Stimulated activated effector memory CD8-positive, alpha-beta T cell treated with anti-CD3 and anti-CD28 coated beads, Interleukin-12 subunit alpha, Interleukin-12 subunit beta, amount 100 ng/mL, for 72 hours (primary cell): ENCODE data around the gene UBE2S.

Experiments used
- ATAC-seq: fragments of 150-1000 bp; cut with Tn5 transposase; 2 replicates; pipeline ENCODE4 v1.10.0; 2021
- DNase-seq, 2 donors: peaks; one replicate each; pipeline ENCODE4 v3.0.0; 2021 to 2022; ENCODE audit warnings: low spot score in 2 of 2
- H3K27ac Mint-ChIP-seq: one replicate; pipeline ENCODE4 v1.8.0; 2022; ENCODE audit warnings: mild to moderate bottlenecking, mixed read lengths
- H3K36me3 Mint-ChIP-seq: one replicate; pipeline ENCODE4 v1.8.0; 2022; ENCODE audit warnings: mild to moderate bottlenecking, mixed read lengths
- H3K4me1 Mint-ChIP-seq: one replicate; pipeline ENCODE4 v1.8.0; 2022; ENCODE audit warnings: mixed read lengths
- H3K4me3 Mint-ChIP-seq: one replicate; pipeline ENCODE4 v1.8.0; 2022; ENCODE audit warnings: mild to moderate bottlenecking, mixed read lengths
- H3K9me3 Mint-ChIP-seq: one replicate; pipeline ENCODE4 v1.8.0; 2022; ENCODE audit warnings: mixed read lengths

UBE2S gene

GRCh38 chr19:55400281-55401087 is 7.1 kb downstream of the UBE2S start:
- Mint-ChIP-seq H3K27ac (no peak overlapping the region), H3K9me3 (no peaks in the 10 kb centered on the region), H3K4me3 (no peak overlapping the region), H3K4me1 (peaks cover 27% of the 10 kb centered on the region), H3K36me3 (peaks cover 69% of the 10 kb centered on the region)
- ATAC-seq = no peak
- no peak for DNase-seq

DNA sequence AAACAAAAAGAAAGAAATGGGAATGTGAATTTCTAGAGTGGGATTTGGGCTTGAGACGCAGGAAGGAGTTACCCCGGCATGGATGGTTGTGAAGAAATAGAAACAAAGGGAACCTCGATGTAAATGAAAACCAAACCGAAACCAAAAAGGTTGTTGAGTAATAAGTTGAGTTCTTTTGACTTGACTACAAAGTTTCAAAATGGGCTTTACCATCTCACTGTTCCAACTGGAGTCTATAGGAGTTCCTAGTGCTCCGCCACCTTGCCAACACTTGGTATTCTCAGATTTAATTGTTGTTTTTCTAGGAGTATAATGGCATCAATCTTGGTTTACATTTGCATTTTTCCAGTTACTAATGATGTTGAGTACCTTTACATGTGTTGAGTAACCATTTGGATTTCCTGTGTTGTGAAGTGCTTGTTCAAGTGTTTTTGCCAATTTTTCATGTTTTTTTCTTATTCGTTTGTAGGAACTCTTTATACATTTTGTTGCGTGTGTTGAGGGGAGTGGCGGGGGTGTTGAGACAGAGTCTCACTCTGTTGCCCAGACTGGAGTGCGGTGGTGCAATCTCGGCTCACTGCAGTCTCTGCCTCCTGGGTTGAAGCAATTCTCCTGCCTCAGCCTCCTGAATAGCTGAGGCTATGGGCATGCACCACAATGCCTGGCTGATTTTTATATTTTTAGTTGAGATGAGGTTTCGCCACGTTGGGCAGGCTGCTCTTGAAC is 9.2 kb downstream of the UBE2S start:
- peak; percentile 75 for ATAC-seq

DNA sequence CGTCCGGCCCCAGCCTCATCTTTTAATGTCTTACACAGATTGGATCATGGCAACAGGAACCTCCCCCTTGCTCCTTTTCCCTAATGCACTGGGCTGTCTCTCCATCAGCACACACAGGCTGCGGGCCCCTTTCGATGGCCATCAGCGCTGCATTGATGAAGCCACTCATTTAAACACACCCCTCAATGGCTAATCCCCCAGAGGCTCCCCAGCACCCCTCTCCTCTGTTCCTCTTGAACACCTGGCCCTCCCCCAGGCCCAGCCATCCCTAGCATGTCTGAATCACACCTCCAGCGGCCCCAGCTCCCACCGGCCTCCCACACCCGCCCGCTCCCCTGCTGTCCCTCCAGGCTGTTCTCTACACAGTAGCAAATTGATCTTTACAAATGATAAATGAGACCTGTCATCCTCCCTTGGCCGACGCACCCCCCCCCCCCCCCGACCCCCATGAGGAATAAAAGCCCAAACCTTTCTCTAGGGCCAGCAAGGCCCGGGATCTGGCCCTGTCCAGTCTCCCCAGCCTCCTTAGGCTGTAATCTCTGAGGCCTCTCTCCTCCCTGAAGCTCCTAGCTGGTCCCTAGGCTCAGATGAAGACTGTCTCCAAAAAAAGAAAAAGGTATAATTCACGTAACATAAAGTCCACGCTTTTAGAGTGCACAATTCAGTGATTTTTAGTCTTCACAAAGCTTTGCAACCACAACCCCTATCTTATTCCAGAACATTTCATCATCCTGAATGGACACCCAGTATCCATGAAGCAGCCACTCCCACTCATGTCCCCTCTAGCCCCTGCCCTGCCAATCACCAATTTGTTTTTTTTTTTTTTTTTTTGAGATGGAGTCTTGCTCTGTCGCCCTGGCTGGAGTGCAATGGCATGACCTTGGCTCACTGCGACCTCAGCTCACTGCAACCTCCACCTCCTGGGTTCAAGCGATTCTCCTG is 14.5 kb downstream of the UBE2S start:
- Mint-ChIP-seq H3K27ac (no peak overlapping the region), H3K4me3 (no peak overlapping the region), H3K36me3 (peaks cover 54% of the 10 kb centered on the region), H3K9me3 (no peaks in the 10 kb centered on the region), H3K4me1 (peaks cover 32% of the 10 kb centered on the region)
- ATAC-seq = no peak
- no peak for DNase-seq

More for the DNA sequence above, 9.2 kb downstream of the UBE2S start:
- peak overlapping the region; percentile 39 for H3K4me3 Mint-ChIP-seq
- peaks cover 50% of the 10 kb centered on the region for H3K36me3 Mint-ChIP-seq
- no peak for DNase-seq
- peaks cover 23% of the 10 kb centered on the region for H3K4me1 Mint-ChIP-seq
- peak overlapping the region; percentile 50 for H3K27ac Mint-ChIP-seq
- no peaks in the 10 kb centered on the region for H3K9me3 Mint-ChIP-seq

DNA sequence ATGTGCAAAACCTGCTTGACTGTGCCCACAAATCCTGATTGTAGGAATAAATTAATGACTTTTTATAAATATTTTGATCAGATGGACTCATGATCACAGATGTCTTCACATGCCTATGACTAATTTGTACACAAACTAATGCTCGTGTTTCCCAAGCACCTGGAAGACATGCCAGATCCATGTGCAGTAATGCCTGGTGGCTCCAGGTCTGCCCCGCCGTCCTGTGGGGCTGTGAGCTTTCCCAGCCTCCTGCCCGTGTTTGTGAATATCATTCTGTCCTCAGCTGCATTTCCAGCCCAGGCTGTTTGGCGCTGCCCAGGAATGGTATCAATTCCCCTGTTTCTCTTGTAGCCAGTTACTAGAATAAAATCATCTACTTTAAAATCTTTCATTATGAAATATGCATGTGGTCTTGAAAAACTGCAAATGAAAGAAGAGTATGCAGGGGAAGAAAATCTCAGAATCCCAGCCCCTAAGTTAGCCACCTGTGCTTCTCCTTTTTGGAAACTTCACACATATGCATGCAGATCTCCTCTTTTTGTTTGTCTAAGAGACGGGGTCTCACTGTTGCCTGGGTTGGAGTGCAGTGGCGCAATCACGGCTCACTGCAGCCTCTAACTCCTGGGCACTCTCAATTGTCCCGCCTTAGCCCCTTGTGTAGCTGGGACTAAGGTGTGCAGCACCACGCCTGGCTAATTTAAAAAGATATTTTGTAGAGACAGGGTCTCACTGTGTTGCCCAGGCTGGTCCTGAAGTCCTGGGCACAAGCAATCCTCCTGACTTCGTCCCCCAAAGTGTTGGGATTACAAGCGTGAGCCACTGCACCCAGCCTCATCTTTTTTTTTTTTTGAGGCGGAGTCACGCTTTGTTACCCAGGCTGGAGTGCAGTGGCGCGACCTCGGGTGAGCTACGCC is 15.6 kb downstream of the UBE2S start:
- no peak overlapping the region for H3K27ac Mint-ChIP-seq
- H3K36me3 Mint-ChIP-seq = peaks cover 65% of the 10 kb centered on the region
- DNase-seq (no peak), ATAC-seq (no peak)
- H3K9me3 Mint-ChIP-seq = no peaks in the 10 kb centered on the region
- H3K4me3 Mint-ChIP-seq = no peak overlapping the region
- peaks cover 40% of the 10 kb centered on the region for H3K4me1 Mint-ChIP-seq

GRCh38 chr19:55391191-55391670 is 16.4 kb downstream of the UBE2S start:
- ATAC-seq (no peak), DNase-seq (no peak)
- Mint-ChIP-seq H3K27ac (peak overlapping the region; percentile 100), H3K36me3 (peaks cover 72% of the 10 kb centered on the region), H3K4me1 (peaks cover 47% of the 10 kb centered on the region), H3K9me3 (no peaks in the 10 kb centered on the region), H3K4me3 (no peak overlapping the region)

DNA sequence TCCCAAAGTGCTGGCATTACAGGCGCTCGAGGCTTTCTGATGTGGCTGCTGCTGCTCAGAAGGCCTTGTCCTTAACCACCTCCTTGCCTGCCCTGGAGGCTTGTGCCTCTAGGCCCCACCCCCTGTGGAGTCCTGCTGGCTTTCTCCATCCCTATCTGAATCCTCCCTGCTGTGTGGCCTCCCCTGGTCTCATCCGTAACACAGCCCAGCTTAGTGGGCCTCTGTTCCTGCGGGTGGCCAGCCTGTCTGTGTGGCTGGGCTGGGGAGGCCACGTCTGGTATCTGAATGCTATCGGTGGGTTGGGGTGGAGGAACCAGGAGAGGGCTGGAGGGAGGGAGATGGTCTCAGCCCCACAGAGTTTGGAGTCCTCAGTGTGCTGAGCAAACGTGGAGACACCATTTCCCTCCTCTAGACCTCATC is 17.1 kb downstream of the UBE2S start:
- ATAC-seq (no peak), DNase-seq (no peak)
- no peak overlapping the region for H3K4me3 Mint-ChIP-seq
- no peaks in the 10 kb centered on the region for H3K9me3 Mint-ChIP-seq
- peaks cover 80% of the 10 kb centered on the region for H3K36me3 Mint-ChIP-seq
- H3K27ac Mint-ChIP-seq = peak overlapping the region; percentile 100
- H3K4me1 Mint-ChIP-seq = peaks cover 54% of the 10 kb centered on the region

DNA sequence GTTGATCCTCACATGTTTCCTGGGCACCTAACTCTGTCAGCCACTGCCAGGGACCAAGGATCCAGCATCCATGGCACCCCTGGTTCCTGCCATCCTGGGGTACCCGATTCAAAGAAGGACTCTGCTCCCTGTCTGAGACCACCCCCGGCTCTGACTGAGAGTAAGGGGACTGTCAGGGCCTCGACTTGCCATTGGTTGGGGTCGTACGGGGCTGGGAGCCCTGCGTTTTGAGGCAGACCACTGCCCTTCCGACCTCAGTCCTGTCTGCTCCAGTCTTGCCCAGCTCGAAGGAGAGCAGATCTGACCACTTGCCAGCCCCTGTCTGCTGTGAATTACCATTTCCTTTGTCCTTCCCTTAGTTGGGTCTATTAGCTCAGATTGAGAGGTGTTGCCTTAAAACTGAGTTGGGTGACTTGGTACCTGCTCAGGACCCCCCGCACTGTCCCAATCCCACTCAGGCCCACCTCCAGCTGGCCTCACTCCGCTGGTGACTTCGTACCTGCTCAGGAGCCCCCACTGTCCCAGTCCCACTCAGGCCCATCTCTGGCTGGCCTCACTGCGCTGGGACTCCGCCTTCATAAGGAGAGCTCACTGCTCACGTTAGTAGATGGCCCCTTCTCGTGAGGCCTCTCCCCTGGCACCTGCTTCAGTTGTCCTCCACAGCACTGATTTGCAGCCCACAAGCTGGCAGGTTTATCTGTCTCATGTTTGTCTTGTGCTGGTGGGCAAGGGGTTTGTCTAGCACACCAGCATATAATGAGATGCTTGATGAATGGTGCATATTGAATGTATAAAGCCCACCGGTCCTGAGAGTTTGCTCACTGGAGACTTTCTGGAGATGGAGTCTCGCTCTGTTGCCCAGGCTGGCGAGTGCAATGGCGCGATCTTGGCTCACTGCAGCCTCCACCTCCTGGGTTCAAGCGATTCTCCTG is 17.9 kb downstream of the UBE2S start:
- peaks cover 84% of the 10 kb centered on the region for H3K36me3 Mint-ChIP-seq
- H3K9me3 Mint-ChIP-seq = no peaks in the 10 kb centered on the region
- ATAC-seq (no peak), DNase-seq (no peak)
- H3K4me3 Mint-ChIP-seq = peak overlapping the region; percentile 99
- H3K27ac Mint-ChIP-seq = peak overlapping the region; percentile 100
- peaks cover 59% of the 10 kb centered on the region for H3K4me1 Mint-ChIP-seq

GRCh38 chr19:55387736-55388497 is 19.7 kb downstream of the UBE2S start:
- no peak for DNase-seq
- Mint-ChIP-seq H3K27ac (peak overlapping the region; percentile 100), H3K4me3 (peak overlapping the region; percentile 99), H3K9me3 (no peaks in the 10 kb centered on the region), H3K36me3 (peaks cover 78% of the 10 kb centered on the region), H3K4me1 (peaks cover 68% of the 10 kb centered on the region)
- no peak for ATAC-seq

DNA sequence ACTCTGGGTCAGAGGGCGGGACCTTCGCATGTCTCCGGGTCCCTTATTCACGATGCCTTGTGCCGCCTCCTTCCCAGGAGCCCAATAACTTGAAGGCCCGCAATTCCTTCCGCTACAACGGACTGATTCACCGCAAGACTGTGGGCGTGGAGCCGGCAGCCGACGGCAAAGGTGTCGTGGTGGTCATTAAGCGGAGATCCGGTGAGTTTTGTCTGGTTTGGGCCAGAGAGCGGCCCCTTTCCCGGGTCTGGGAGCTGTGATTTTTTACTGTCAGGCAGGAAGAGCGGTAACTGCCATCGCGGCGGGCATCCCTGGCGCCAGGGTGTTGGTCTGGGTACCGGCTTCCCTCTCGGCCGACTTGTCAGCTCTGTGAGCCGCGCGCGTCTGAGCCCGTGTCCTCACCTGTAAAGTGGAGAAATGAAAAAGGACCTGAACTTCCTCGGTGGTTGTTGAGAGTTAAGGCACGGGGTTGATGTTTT is 21.1 kb downstream of the UBE2S start:
- H3K36me3 Mint-ChIP-seq = peaks cover 65% of the 10 kb centered on the region
- ATAC-seq (no peak), DNase-seq (no peak)
- peak overlapping the region; percentile 100 for H3K27ac Mint-ChIP-seq
- H3K4me1 Mint-ChIP-seq = peaks cover 82% of the 10 kb centered on the region
- H3K4me3 Mint-ChIP-seq = peak overlapping the region; percentile 99
- H3K9me3 Mint-ChIP-seq = no peaks in the 10 kb centered on the region

DNA sequence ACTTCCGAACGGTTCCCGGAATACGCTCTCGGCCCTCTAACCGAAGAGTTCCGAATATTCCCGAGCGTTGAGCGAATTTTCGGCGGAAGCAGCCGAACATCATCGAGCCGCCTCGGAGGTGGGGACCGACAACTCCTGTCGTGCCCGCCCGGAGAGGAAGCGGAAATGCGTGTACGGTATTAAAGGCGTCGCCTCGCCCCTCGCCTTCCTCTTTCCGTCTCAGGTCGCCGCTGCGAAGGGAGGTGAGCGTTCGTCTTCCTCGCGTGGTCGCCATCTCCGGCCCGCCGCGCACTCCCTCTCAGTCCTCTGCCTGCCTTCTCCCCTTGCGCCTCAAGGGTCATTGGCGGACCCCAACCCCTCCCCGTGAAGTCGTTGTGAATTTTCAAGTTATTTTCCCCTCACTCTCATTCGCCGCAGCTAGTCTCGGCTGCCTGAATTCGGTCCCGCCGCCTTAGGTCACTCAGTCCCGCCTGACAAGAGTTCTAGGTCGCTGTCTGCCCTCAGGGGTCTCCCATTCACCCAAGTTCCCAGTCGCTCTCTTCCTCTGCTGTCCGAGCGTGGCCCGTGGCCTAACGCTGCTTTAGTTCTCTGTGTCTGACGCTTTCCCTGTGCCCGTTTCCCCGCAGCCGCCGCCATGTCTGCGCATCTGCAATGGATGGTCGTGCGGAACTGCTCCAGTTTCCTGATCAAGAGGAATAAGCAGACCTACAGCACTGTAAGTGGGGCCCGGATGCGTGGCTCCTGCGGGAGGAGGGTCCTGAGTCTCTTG is 21.7 kb downstream of the UBE2S start, which contains the start of gene RPL28:
Gene RPL28 (plus strand): TSS at position 209 of the 769 bp plus-strand sequence. CDS start 426 bp downstream, at position 635.
- Mint-ChIP-seq H3K36me3 (peaks cover 59% of the 10 kb centered on the region), H3K4me3 (peak within 1 kb of the TSS; percentile 99), H3K27ac (peak within 1 kb of the TSS; percentile 100), H3K4me1 (peaks cover 84% of the 10 kb centered on the region), H3K9me3 (no peaks in the 10 kb centered on the region)
- DNase-seq (peak; percentile 98 to 100), ATAC-seq (peak; percentile 84)

- Mint-ChIP-seq H3K9me3 (no peaks in the 10 kb centered on the region), H3K4me1 (peaks cover 77% of the 10 kb centered on the region), H3K27ac (peak overlapping the region; percentile 100), H3K36me3 (peaks cover 51% of the 10 kb centered on the region), H3K4me3 (peak overlapping the region; percentile 99)
- DNase-seq (peak; percentile 89 to 98), ATAC-seq (peak; percentile 84)
Observed at GRCh38 chr19:55384920-55385723, 22.5 kb downstream of the UBE2S start.
